GM23338 (cell line): ENCODE data around the gene OPTN. TPM values are rescaled to one million over a fixed set of nuclear protein-coding genes. Genes with fewer than 3 reads are reported as not detected.

Experiments used
- ATAC-seq: fragments of 200-7000 bp; cut with Tn5 transposase; 3 replicates; pipeline ENCODE4 v1.9.1; 2020
- DNase-seq: peaks from one replicate; pipeline ENCODE4 v3.0.0-alpha.2; 2015; ENCODE audit warnings: low spot score
- H2AFZ ChIP-seq: fragments of 200-600 bp; sonication (generic); 2 replicates; pipeline ENCODE4 v1.8.0; 2016; ENCODE audit warnings: antibody characterized with exemption, mild to moderate bottlenecking, moderate library complexity
- H3F3A ChIP-seq: fragments of 200-600 bp; sonication (generic); replicated peaks from 2 replicates; pipeline ENCODE4 v1.8.0; 2017; ENCODE audit warnings: antibody characterized with exemption, mixed run types, low read depth
- H3K27ac ChIP-seq: fragments of 200-600 bp; sonication (generic); 2 replicates; pipeline ENCODE4 v1.6.1; 2016; ENCODE audit warnings: low read depth
- H3K27me3 ChIP-seq: fragments of 200-600 bp; sonication (generic); 2 replicates; pipeline ENCODE4 v1.8.0; 2016; ENCODE audit warnings: mild to moderate bottlenecking, mixed run types, moderate library complexity; ENCODE audit not compliant: insufficient read depth
- H3K36me3 ChIP-seq: fragments of 200-600 bp; sonication (generic); 2 replicates; pipeline ENCODE4 v1.8.0; 2016; ENCODE audit warnings: mild to moderate bottlenecking; ENCODE audit not compliant: insufficient read depth
- H3K4me1 ChIP-seq: fragments of 200-600 bp; sonication (generic); 2 replicates; pipeline ENCODE4 v1.8.0; 2016; ENCODE audit warnings: mild to moderate bottlenecking, moderate library complexity; ENCODE audit not compliant: insufficient read depth
- H3K4me2 ChIP-seq: fragments of 200-600 bp; sonication (generic); 2 replicates; pipeline ENCODE4 v1.7.1; 2017; ENCODE audit warnings: mixed run types
- H3K4me3 ChIP-seq: fragments of 200-600 bp; sonication (generic); 2 replicates; pipeline ENCODE4 v1.6.1; 2016; ENCODE audit warnings: mixed run types
- H3K79me2 ChIP-seq: fragments of 200-600 bp; sonication (generic); replicated peaks from 2 replicates; pipeline ENCODE4 v1.8.0; 2017; ENCODE audit warnings: mild to moderate bottlenecking; ENCODE audit not compliant: insufficient read depth
- H3K9me2 ChIP-seq: fragments of 200-600 bp; sonication (generic); 2 replicates; pipeline ENCODE4 v1.8.0; 2017; ENCODE audit not compliant: insufficient read depth
- H4K20me1 ChIP-seq: fragments of 200-600 bp; sonication (generic); replicated peaks from 2 replicates; pipeline ENCODE4 v1.8.0; 2017; ENCODE audit warnings: mild to moderate bottlenecking; ENCODE audit not compliant: insufficient read depth
- H3K27ac Mint-ChIP-seq: 2 replicates; pipeline ENCODE4 v1.8.0; 2020; ENCODE audit warnings: inconsistent platforms, mild to moderate bottlenecking, moderate library complexity, mixed read lengths
- H3K27me3 Mint-ChIP-seq: 3 replicates; pipeline ENCODE4 v1.8.0; 2022; ENCODE audit warnings: low read depth, mild to moderate bottlenecking, moderate library complexity, mixed read lengths, inconsistent platforms; ENCODE audit not compliant: insufficient read depth, poor library complexity
- H3K36me3 Mint-ChIP-seq: 3 replicates; pipeline ENCODE4 v1.8.0; 2021; ENCODE audit warnings: low read depth, mild to moderate bottlenecking, inconsistent platforms, moderate library complexity, mixed read lengths
- H3K4me1 Mint-ChIP-seq: 3 replicates; pipeline ENCODE4 v1.8.0; 2020; ENCODE audit warnings: mild to moderate bottlenecking, inconsistent platforms, mixed read lengths
- H3K4me3 Mint-ChIP-seq: 3 replicates; pipeline ENCODE4 v1.8.0; 2021; ENCODE audit warnings: moderate library complexity, mild to moderate bottlenecking, inconsistent platforms, mixed read lengths
- H3K9me3 Mint-ChIP-seq: 3 replicates; pipeline ENCODE4 v1.8.0; 2020; ENCODE audit warnings: moderate library complexity, mild to moderate bottlenecking, inconsistent platforms, mixed read lengths
- ETS1 ChIP-seq: IDR thresholded peaks from 2 replicates; pipeline ENCODE4 v1.6.1; 2016; ENCODE audit warnings: antibody characterized with exemption
- EZH2 ChIP-seq: fragments of 200-600 bp; sonication (generic); IDR thresholded peaks from one replicate; pipeline ENCODE4 v1.8.0; 2017; ENCODE audit warnings: antibody characterized with exemption, mild to moderate bottlenecking, low read depth; ENCODE audit not compliant: unreplicated experiment
- EZH2phosphoT487 ChIP-seq: fragments of 200-600 bp; sonication (generic); IDR thresholded peaks from one replicate; pipeline ENCODE4 v1.8.1; 2018; ENCODE audit warnings: antibody characterized with exemption; ENCODE audit not compliant: unreplicated experiment
- NANOG ChIP-seq: IDR thresholded peaks from 2 replicates; pipeline ENCODE4 v1.6.1; 2016; ENCODE audit warnings: antibody characterized with exemption, borderline replicate concordance
- POLR2AphosphoS5 ChIP-seq: IDR thresholded peaks from 2 replicates; pipeline ENCODE4 v1.6.1; 2016; ENCODE audit warnings: antibody characterized with exemption, low read depth
- REST ChIP-seq: IDR thresholded peaks from one replicate; pipeline ENCODE4 v1.6.1; 2018; ENCODE audit warnings: antibody characterized with exemption; ENCODE audit not compliant: unreplicated experiment
- ZNF114 ChIP-seq: fragments of 250-450 bp; sonication (Bioruptor Pico); IDR thresholded peaks from 2 replicates; pipeline ENCODE4 v1.5.0; 2020; ENCODE audit warnings: mild to moderate bottlenecking, moderate library complexity
- ZNF331 ChIP-seq: fragments of 250-450 bp; sonication (Bioruptor Pico); IDR thresholded peaks from 2 replicates; pipeline ENCODE4 v1.5.0; 2020; ENCODE audit warnings: low read depth, mild to moderate bottlenecking, moderate library complexity
- polyA plus RNA-seq: library from polyadenylated mRNA; unstranded; fragments of >200 nt; fragmentation: Nextera tagmentation; extraction: Ambion mirVana; gene quantifications from 2 replicates; pipeline ENCODE4 v1.2.1, GENCODE V29; 2016
- total RNA-seq: library from RNA; depleted of rRNA; stranded (reverse); fragments of >200 nt; shearing (Covaris generic); gene quantifications from 2 replicates; pipeline ENCODE4 v1.2.3, GENCODE V29; 2014

OPTN gene
- total and polyA plus RNA-seq, 2 experiments from 2014 or later: 6.0 to 13.0 TPM

- Histone ChIP-seq H3K9me2 (no peaks in the 10 kb centered on the region), H2AFZ (no peak overlapping the region), H4K20me1 (peaks cover 9% of the 10 kb centered on the region), H3F3A (0 out of 2 replicates have a peak, but pooled peaks cover 4% of the 10 kb centered on the region), H3K79me2 (0 out of 2 replicates have a peak, but pooled peaks cover 1% of the 10 kb centered on the region), H3K27me3 (no peaks in the 10 kb centered on the region), H3K4me3 (no peak overlapping the region), H3K27ac (no peak overlapping the region), H3K4me1 (no peaks in the 10 kb centered on the region), H3K36me3 (peaks cover 91% of the 10 kb centered on the region), H3K4me2 (no peak overlapping the region)
- DNase-seq (no peak), ATAC-seq (no peak)
- Mint-ChIP-seq H3K4me3 (no peak overlapping the region), H3K9me3 (peaks cover 6% of the 10 kb centered on the region; the same call in 1 of the 3 replicates), H3K4me1 (no peaks in the 10 kb centered on the region), H3K27ac (no peak overlapping the region), H3K36me3 (peaks cover 98% of the 10 kb centered on the region), H3K27me3 (no peaks in the 10 kb centered on the region)
- TF ChIP-seq ETS1: no peak
- TF ChIP-seq ZNF114 (CRISPR knock-in tag): no peak
- no peak for TF ChIP-seq POLR2AphosphoS5
- no peak for TF ChIP-seq ZNF331 (CRISPR knock-in tag)
- no peak for TF ChIP-seq EZH2
- no peak for TF ChIP-seq EZH2phosphoT487
- no peak for TF ChIP-seq REST
- TF ChIP-seq NANOG: no peak
These were observed 83.7 kb downstream of the OPTN start for GRCh38 chr10:13183625-13184024.

- Mint-ChIP-seq H3K36me3 (peaks cover 98% of the 10 kb centered on the region), H3K4me3 (no peak overlapping the region), H3K4me1 (no peaks in the 10 kb centered on the region), H3K27me3 (no peaks in the 10 kb centered on the region), H3K27ac (no peak overlapping the region), H3K9me3 (peaks cover 6% of the 10 kb centered on the region; the same call in 1 of the 3 replicates)
- Histone ChIP-seq H3K4me2 (no peak overlapping the region), H3K79me2 (no peaks in the 10 kb centered on the region), H3F3A (0 out of 2 replicates have a peak, but pooled peaks cover 4% of the 10 kb centered on the region), H3K4me3 (no peak overlapping the region), H3K36me3 (peaks cover 88% of the 10 kb centered on the region), H3K27me3 (no peaks in the 10 kb centered on the region), H3K27ac (no peak overlapping the region), H3K4me1 (no peaks in the 10 kb centered on the region), H4K20me1 (peaks cover 7% of the 10 kb centered on the region), H2AFZ (no peak overlapping the region), H3K9me2 (no peaks in the 10 kb centered on the region)
- no peak for ATAC-seq
- no peak for TF ChIP-seq EZH2phosphoT487
- no peak for DNase-seq
These were observed 84.3 kb downstream of the OPTN start for GRCh38 chr10:13184276-13184675.
